HCT116 (cell line): ENCODE measurements around the gene FAM78B. TPM values are rescaled to one million over a fixed set of nuclear protein-coding genes. Genes with fewer than 3 reads are reported as not detected.

ENCODE experiments used
- ATAC-seq: fragments of 200-7000 bp; cut with Tn5 transposase; 2 replicates; pipeline ENCODE4 v1.9.1; 2020; ENCODE audit warnings: mild to moderate bottlenecking, moderate library complexity
- BruUV-seq: library from RNA; stranded (reverse); fragments of 400-500 nt; replicated peaks from 2 replicates; lab custom pipeline; 2021; lab: Mats Ljungman, UMichigan
- CTCF ChIA-PET: fragments of 300-600 bp; sonication (Branson Sonifier 250); formaldehyde crosslinking; loops from one replicate; lab custom pipeline; 2021; ENCODE audit warnings: antibody characterized with exemption; lab: Charles Lee
- POLR2A ChIA-PET: fragments of 300-600, 350-600 bp; sonication (Branson Sonifier 250); formaldehyde crosslinking; loops from one replicate; lab custom pipeline; 2021; ENCODE audit warnings: antibody characterized with exemption; lab: Charles Lee
- RAD21 ChIA-PET, 2 experiments: fragments of 300-600 bp; sonication (Branson Sonifier 250); formaldehyde crosslinking; loops; one replicate each; lab custom pipeline; 2023; ENCODE audit warnings: low total read pairs in 2 of 2; ENCODE audit not compliant: uncharacterized antibody in 2 of 2, unreplicated experiment in 2 of 2, low non-redundant PET in 1 of 2; lab: Charles Lee
- DNase-seq: peaks from one replicate; pipeline ENCODE4 v3.0.0-alpha.2; 2010; ENCODE audit warnings: low read depth, low spot score
- H2AFZ ChIP-seq: fragments of 200-600 bp; shearing (Covaris generic), sonication (generic); 2 replicates; pipeline ENCODE4 v1.6.1; 2017; ENCODE audit warnings: low read depth, mixed run types, mixed read lengths, antibody characterized with exemption, low read length; ENCODE audit not compliant: poor library complexity, severe bottlenecking
- H3K27ac ChIP-seq: 2 replicates; pipeline ENCODE4 v1.5.1; 2012; ENCODE audit warnings: low read depth, low read length
- H3K27me3 ChIP-seq: fragments of 200-600 bp; sonication (generic); 2 replicates; pipeline ENCODE4 v1.6.1; 2016; ENCODE audit warnings: mixed run types, low read length, mixed read lengths; ENCODE audit not compliant: insufficient read depth
- H3K36me3 ChIP-seq, 2 experiments: fragments of 200-500 bp in 1 of 2; fragments of 200-600 bp in 1 of 2; sonication (Bioruptor generic) in 1 of 2; sonication (generic) in 1 of 2; 2 replicates each; pipeline versions ENCODE4 v1.5.1 to v1.6.1; 2014 to 2016; ENCODE audit warnings: low read length in 2 of 2, inconsistent platforms in 1 of 2, mixed read lengths in 1 of 2, mixed run types in 1 of 2; ENCODE audit not compliant: insufficient read depth in 2 of 2, control insufficient read depth in 1 of 2
- H3K4me1 ChIP-seq, 2 experiments: fragments of 200-600 bp in 1 of 2; sonication (generic) in 1 of 2; 2 replicates each; pipeline versions ENCODE4 v1.5.1 to v1.6.1; 2012 to 2017; ENCODE audit warnings: low read length in 2 of 2, inconsistent platforms in 1 of 2, mild to moderate bottlenecking in 1 of 2, mixed read lengths in 1 of 2, mixed run types in 1 of 2, moderate library complexity in 1 of 2; ENCODE audit not compliant: insufficient read depth in 2 of 2, control insufficient read depth in 1 of 2
- H3K4me2 ChIP-seq: fragments of 200-600 bp; sonication (generic); 2 replicates; pipeline ENCODE4 v1.6.1; 2017; ENCODE audit warnings: mixed run types, low read length, mixed read lengths
- H3K4me3 ChIP-seq, 2 experiments: fragments of 200-600 bp in 1 of 2; sonication (generic) in 1 of 2; replicated peaks in 1 of 2; 2 replicates each; pipeline ENCODE4 v1.5.1; 2011 to 2016; ENCODE audit warnings: low read length in 2 of 2, control low read depth in 1 of 2, low read depth in 1 of 2, mild to moderate bottlenecking in 1 of 2, mixed read lengths in 1 of 2, mixed run types in 1 of 2
- H3K79me2 ChIP-seq: fragments of 200-600 bp; sonication (generic); 2 replicates; pipeline ENCODE4 v1.6.1; 2017; ENCODE audit warnings: mild to moderate bottlenecking, mixed run types, low read length, moderate library complexity, mixed read lengths; ENCODE audit not compliant: insufficient read depth
- H3K9ac ChIP-seq: fragments of 200-600 bp; sonication (generic); 2 replicates; pipeline ENCODE4 v1.6.1; 2016; ENCODE audit warnings: low read length, mixed read lengths
- H3K9me2 ChIP-seq: fragments of 200-600 bp; sonication (generic), shearing (Covaris generic); 2 replicates; pipeline ENCODE4 v1.6.1; 2017; ENCODE audit warnings: mixed run types, mild to moderate bottlenecking, moderate library complexity; ENCODE audit not compliant: insufficient read depth
- H3K9me3 ChIP-seq, 2 experiments: fragments of 200-500 bp in 1 of 2; fragments of 200-600 bp in 1 of 2; sonication (Bioruptor generic) in 1 of 2; sonication (generic) in 1 of 2; 2 replicates each; pipeline ENCODE4 v1.6.1; 2014 to 2017; ENCODE audit warnings: low read length in 2 of 2, mixed read lengths in 2 of 2, inconsistent platforms in 1 of 2, low read depth in 1 of 2, mild to moderate bottlenecking in 1 of 2, mixed run types in 1 of 2, moderate library complexity in 1 of 2; ENCODE audit not compliant: control insufficient read depth in 1 of 2, insufficient read depth in 1 of 2
- H4K20me1 ChIP-seq: fragments of 200-600 bp; sonication (generic), shearing (Covaris generic); 2 replicates; pipeline ENCODE4 v1.6.1; 2017; ENCODE audit warnings: mixed run types, mild to moderate bottlenecking, moderate library complexity; ENCODE audit not compliant: insufficient read depth
- intact Hi-C: fragments of 100-400 bp; cut with micrococcal nuclease; formaldehyde crosslinking; loops from 2 replicates; pipeline ENCODE4 v1.10.0; 2022
- total RNA-seq: library from RNA; stranded (reverse); gene quantifications from one replicate; pipeline ENCODE4 v1.2.1, GENCODE V29; 2021; ENCODE audit not compliant: unreplicated experiment
- TF ChIP-seq, protein P1 (sequence below), 3 experiments: fragments of 200-600 bp in 1 of 3; sonication (generic) in 1 of 3; IDR thresholded peaks in 2 of 3; conservative IDR thresholded peaks in 1 of 3; 2 replicates each; pipeline ENCODE4 v1.5.1; 2012 to 2017; ENCODE audit warnings: low read depth in 2 of 3, low read length in 2 of 3, antibody characterized with exemption in 1 of 3, borderline replicate concordance in 1 of 3, control low read depth in 1 of 3, mild to moderate bottlenecking in 1 of 3, mixed read lengths in 1 of 3, mixed run types in 1 of 3, moderate library complexity in 1 of 3; ENCODE audit not compliant: insufficient read depth in 1 of 3
- TF ChIP-seq, protein P2 (sequence below): IDR thresholded peaks from 2 replicates; pipeline ENCODE4 v1.6.1; 2012; ENCODE audit warnings: low read depth

Gene FAM78B
- total RNA-seq, 1 experiment from 2014 or later, result 1.4 TPM

DNA sequence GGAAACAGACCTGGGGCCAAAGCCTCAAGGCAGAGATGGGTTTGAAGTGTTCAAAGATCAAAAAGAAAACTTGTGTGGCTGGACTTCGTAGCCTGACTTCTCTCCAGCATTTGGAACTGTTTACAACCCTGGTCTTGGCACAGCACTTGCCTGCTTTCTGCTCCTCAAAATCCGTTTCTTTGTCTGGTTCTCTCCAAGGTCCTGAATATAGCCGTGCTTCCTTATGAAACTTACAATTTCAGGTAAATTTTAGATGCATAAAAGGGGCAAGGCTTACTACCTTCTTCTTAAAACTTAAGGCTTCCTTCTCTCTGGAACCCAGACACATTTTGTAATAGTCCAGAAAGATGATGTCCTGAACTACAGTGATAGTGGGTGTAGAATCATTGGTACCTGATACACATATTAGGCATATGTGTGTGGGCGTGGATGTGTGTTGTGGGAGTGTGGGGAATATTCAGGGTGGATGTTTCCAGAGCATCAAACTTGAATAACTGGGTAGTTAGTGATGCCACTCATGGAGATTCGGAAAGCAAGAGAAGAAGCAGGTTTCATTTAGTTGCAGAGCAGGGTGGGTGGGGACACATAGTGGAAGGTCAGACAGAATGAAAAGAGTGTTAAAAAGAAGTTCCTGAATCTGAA lies 26.4 kb upstream of the FAM78B start:
- no peak overlapping the region for H2AFZ ChIP-seq
- peaks cover 10% of the 10 kb centered on the region for H3K27me3 ChIP-seq
- intact Hi-C loops, result no loop called here
- ChIA-PET CTCF (no interaction called here), POLR2A (no interaction called here), RAD21 (no interaction called here)
- DNase-seq, result no peak
- no TSS peak for BruUV-seq
- H3K4me3 ChIP-seq, result no peak overlapping the region
- no peaks in the 10 kb centered on the region for H3K79me2 ChIP-seq
- H3K9me2 ChIP-seq, result no peaks in the 10 kb centered on the region
- H3K9me3 ChIP-seq, result no peaks in the 10 kb centered on the region
- no peaks in the 10 kb centered on the region for H3K4me1 ChIP-seq
- TF ChIP-seq, protein P1, sequence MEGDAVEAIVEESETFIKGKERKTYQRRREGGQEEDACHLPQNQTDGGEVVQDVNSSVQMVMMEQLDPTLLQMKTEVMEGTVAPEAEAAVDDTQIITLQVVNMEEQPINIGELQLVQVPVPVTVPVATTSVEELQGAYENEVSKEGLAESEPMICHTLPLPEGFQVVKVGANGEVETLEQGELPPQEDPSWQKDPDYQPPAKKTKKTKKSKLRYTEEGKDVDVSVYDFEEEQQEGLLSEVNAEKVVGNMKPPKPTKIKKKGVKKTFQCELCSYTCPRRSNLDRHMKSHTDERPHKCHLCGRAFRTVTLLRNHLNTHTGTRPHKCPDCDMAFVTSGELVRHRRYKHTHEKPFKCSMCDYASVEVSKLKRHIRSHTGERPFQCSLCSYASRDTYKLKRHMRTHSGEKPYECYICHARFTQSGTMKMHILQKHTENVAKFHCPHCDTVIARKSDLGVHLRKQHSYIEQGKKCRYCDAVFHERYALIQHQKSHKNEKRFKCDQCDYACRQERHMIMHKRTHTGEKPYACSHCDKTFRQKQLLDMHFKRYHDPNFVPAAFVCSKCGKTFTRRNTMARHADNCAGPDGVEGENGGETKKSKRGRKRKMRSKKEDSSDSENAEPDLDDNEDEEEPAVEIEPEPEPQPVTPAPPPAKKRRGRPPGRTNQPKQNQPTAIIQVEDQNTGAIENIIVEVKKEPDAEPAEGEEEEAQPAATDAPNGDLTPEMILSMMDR (IDR thresholded peaks at IDR 0.05 in 2 of 3, conservative IDR thresholded peaks at IDR 0.05 in 1 of 3; ENCODE audit: borderline replicate concordance in 1 of 3, insufficient read depth in 1 of 3, low read depth in 2 of 3, low read length in 2 of 3), result no peak
- TF ChIP-seq, protein P2, sequence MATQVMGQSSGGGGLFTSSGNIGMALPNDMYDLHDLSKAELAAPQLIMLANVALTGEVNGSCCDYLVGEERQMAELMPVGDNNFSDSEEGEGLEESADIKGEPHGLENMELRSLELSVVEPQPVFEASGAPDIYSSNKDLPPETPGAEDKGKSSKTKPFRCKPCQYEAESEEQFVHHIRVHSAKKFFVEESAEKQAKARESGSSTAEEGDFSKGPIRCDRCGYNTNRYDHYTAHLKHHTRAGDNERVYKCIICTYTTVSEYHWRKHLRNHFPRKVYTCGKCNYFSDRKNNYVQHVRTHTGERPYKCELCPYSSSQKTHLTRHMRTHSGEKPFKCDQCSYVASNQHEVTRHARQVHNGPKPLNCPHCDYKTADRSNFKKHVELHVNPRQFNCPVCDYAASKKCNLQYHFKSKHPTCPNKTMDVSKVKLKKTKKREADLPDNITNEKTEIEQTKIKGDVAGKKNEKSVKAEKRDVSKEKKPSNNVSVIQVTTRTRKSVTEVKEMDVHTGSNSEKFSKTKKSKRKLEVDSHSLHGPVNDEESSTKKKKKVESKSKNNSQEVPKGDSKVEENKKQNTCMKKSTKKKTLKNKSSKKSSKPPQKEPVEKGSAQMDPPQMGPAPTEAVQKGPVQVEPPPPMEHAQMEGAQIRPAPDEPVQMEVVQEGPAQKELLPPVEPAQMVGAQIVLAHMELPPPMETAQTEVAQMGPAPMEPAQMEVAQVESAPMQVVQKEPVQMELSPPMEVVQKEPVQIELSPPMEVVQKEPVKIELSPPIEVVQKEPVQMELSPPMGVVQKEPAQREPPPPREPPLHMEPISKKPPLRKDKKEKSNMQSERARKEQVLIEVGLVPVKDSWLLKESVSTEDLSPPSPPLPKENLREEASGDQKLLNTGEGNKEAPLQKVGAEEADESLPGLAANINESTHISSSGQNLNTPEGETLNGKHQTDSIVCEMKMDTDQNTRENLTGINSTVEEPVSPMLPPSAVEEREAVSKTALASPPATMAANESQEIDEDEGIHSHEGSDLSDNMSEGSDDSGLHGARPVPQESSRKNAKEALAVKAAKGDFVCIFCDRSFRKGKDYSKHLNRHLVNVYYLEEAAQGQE, result peak; percentile 47
- ATAC-seq, result no peak
- H3K9ac ChIP-seq, result no peak overlapping the region
- no peaks in the 10 kb centered on the region for H4K20me1 ChIP-seq
- no peak overlapping the region for H3K4me2 ChIP-seq
- no peak overlapping the region for H3K27ac ChIP-seq
- no peaks in the 10 kb centered on the region for H3K36me3 ChIP-seq
